Transverse colon (tissue), 4 donors: ENCODE measurements around the gene NEO1.

Source experiments
- EP300 ChIP-seq: sonication (generic); formaldehyde crosslinking; IDR thresholded peaks from one replicate; pipeline ENCODE4 v1.6.1; 2017; ENCODE audit warnings: antibody characterized with exemption, low read depth
- POLR2A ChIP-seq: fragments of 450-650 bp; IDR thresholded peaks from one replicate; pipeline ENCODE4 v1.6.1; 2016; ENCODE audit warnings: antibody characterized with exemption, mild to moderate bottlenecking, moderate library complexity
- POLR2AphosphoS5 ChIP-seq, 3 donors: sonication (generic); formaldehyde crosslinking; IDR thresholded peaks; one replicate each; pipeline ENCODE4 v1.6.1; 2016; ENCODE audit warnings: antibody characterized with exemption in 3 of 3
- TF ChIP-seq, protein P1 (sequence below), 5 experiments: fragments of 200-600 bp in 3 of 5; fragments of 450-650 bp in 2 of 5; sonication (generic) in 3 of 5; IDR thresholded peaks; 1 replicate in 2 of 5; 2 replicates in 3 of 5; pipeline ENCODE4 v1.5.1; 2016 to 2017; ENCODE audit warnings: antibody characterized with exemption in 5 of 5, inconsistent platforms in 3 of 5, mild to moderate bottlenecking in 2 of 5, moderate library complexity in 1 of 5

DNA sequence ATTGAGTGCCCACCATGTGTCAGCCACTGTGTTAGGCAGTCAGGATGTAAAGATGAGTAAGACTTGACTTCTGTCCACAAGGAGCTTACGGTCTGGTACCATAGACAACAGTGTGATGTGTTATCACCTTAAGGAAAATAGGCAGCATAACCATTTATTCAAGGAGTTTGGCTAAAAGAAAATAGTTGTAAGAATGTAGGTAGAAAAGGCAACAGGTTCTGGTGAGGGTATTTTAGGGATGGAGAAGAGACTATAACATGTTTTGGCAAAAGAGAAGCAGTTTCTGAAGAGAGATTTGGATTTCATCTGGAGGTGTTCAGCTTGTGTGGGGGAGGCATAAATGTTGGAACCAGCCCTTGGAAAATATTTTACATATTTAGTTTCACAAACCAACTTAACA lies 194.6 kb downstream of the NEO1 start:
- TF ChIP-seq POLR2A (no peak), POLR2AphosphoS5 (IDR thresholded peaks at IDR 0.05) (no peak), EP300 (no peak)
- TF ChIP-seq, protein P1, sequence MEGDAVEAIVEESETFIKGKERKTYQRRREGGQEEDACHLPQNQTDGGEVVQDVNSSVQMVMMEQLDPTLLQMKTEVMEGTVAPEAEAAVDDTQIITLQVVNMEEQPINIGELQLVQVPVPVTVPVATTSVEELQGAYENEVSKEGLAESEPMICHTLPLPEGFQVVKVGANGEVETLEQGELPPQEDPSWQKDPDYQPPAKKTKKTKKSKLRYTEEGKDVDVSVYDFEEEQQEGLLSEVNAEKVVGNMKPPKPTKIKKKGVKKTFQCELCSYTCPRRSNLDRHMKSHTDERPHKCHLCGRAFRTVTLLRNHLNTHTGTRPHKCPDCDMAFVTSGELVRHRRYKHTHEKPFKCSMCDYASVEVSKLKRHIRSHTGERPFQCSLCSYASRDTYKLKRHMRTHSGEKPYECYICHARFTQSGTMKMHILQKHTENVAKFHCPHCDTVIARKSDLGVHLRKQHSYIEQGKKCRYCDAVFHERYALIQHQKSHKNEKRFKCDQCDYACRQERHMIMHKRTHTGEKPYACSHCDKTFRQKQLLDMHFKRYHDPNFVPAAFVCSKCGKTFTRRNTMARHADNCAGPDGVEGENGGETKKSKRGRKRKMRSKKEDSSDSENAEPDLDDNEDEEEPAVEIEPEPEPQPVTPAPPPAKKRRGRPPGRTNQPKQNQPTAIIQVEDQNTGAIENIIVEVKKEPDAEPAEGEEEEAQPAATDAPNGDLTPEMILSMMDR (IDR thresholded peaks at IDR 0.05): no peak
